GM13977 (cell line): ENCODE measurements around the gene MGA.
A peak's percentile ranks its signal among the peaks of the same experiment; 100 is the strongest.

Source experiments
- DNase-seq: peaks from one replicate; pipeline ENCODE4 v3.0.0; 2012; ENCODE audit warnings: low spot score
- CTCF ChIP-seq: IDR thresholded peaks from 2 replicates; pipeline ENCODE4 v1.5.1; 2012; ENCODE audit warnings: mild to moderate bottlenecking, control low read depth; ENCODE audit not compliant: insufficient read depth; ENCODE audit errors: extremely low read depth, missing control alignments
- in situ Hi-C: fragments of 300-500 bp; cut with MboI; formaldehyde crosslinking; loops from one replicate; pipeline ENCODE4 v1.12.0; 2022; ENCODE audit warnings: low sequenced_read_pairs, low pct_unique_long_range_greater_than_20kb, mixed read lengths, inconsistent platforms; ENCODE audit not compliant: unreplicated experiment

The MGA gene

GRCh38 chr15:41661518-41662225, 1.5 kb downstream of the MGA start:
- in situ Hi-C loops: no loop called here
- TF ChIP-seq CTCF: no peak
- DNase-seq: peak; percentile 68

- DNase-seq: no peak
- no peak for TF ChIP-seq CTCF
- in situ Hi-C loops: no loop called here
Observed at GRCh38 chr15:41666353-41666920, 6.2 kb downstream of the MGA start.

GRCh38 chr15:41669701-41670100, 9.5 kb downstream of the MGA start:
- TF ChIP-seq CTCF: no peak
- in situ Hi-C loops: no loop called here
- no peak for DNase-seq

- no peak for TF ChIP-seq CTCF
- no peak for DNase-seq
- in situ Hi-C loops: no loop called here
Observed at GRCh38 chr15:41671656-41672648, 11.7 kb downstream of the MGA start.

GRCh38 chr15:41675337-41675736, 15.1 kb downstream of the MGA start:
- DNase-seq: no peak
- TF ChIP-seq CTCF: no peak
- in situ Hi-C loops: no loop called here

GRCh38 chr15:41678742-41679141, 18.5 kb downstream of the MGA start:
- no peak for DNase-seq
- in situ Hi-C loops: no loop called here
- TF ChIP-seq CTCF: no peak
